Measurements from ENCODE around the gene SLC6A3. TPM values are rescaled to one million over a fixed set of nuclear protein-coding genes. Genes with fewer than 3 reads are reported as not detected.
A peak's percentile ranks its signal among the peaks of the same experiment; 100 is the strongest.

The SLC6A3 gene
- total and polyA plus RNA-seq, 3 experiments from 2014 or later, result not detected

DNA sequence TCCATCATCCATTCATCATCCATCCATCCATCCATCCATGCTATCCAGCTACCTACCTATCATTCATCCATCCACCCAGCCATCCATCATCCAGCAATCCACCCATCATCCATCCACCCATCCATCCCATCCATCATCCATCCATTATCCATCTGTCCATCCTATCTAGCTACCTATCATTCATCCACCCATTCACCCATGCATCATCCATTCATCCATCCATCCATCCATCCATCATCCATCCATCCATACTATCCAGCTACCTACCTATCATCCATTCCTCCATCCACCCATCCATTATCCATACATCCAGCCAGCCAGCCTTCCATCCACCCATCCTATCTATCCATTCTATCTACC, 26.3 kb downstream of the SLC6A3 start:
- H3K27me3 ChIP-seq (ENCODE audit: insufficient read depth, low read length, poor library complexity, severe bottlenecking), result no peaks in the 10 kb centered on the region
- ChIA-PET CTCF (interaction anchor here (0.9 kb wide), 1 partner anchor 39 kb away, joined by 3 read pairs; no protein-coding TSS in a partner anchor), POLR2A (no interaction called here)
- no peaks in the 10 kb centered on the region for H3K9me3 ChIP-seq (ENCODE audit: low read length)
- H3K27me3 Mint-ChIP-seq, result peaks cover 1 to 7% of the 10 kb centered on the region in 2 donors
- H3K4me3 Mint-ChIP-seq, result no peak overlapping the region
- H3K36me3 Mint-ChIP-seq, result no peaks in the 10 kb centered on the region
- H3K27ac Mint-ChIP-seq, result no peak overlapping the region
- H3K9me3 Mint-ChIP-seq, result no peaks in the 10 kb centered on the region
- no peak overlapping the region for H3K27ac ChIP-seq (ENCODE audit: low read depth, low read length)
- no peak for DNase-seq
- H3K4me3 ChIP-seq (ENCODE audit: low read length), result no peak overlapping the region
- no peaks in the 10 kb centered on the region for H3K4me1 Mint-ChIP-seq
- H3K4me1 ChIP-seq (ENCODE audit: insufficient read depth, low read length), result no peaks in the 10 kb centered on the region
- H3K36me3 ChIP-seq (ENCODE audit: insufficient read depth, low read length), result no peaks in the 10 kb centered on the region

DNA sequence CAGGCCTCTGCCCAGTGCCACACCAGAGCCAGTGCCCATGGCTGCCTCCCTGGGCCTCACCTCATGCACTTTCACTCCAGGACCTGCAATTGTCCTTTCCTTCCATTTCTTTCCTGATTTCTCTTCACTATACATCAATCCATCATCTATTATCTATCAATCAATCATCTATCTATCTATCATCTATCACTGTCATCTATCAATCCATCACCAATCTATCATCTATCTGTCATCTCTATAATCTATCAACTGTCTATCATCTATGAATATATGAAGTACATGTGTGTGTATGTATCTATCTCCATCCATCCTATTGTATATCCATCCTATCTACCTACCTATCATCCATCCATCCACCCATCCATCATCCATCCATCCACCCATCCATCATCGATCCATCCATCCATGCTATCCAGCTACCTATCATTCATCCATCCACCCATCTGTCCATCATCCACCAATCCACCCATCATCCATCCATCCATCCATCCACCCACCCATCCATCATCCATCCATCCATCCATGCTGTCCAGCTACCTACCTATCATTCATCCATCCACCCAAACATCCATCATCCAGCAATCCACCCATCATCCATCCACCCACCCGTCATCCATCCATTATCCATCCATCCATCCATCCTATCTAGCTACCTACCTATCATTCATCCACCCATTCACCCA, 26.9 kb downstream of the SLC6A3 start:
- Histone ChIP-seq H3K27ac (ENCODE audit: low read depth, low read length) (no peak overlapping the region), H3K36me3 (ENCODE audit: insufficient read depth, low read length) (no peaks in the 10 kb centered on the region), H3K4me3 (ENCODE audit: low read length) (no peak overlapping the region), H3K9me3 (ENCODE audit: low read length) (no peaks in the 10 kb centered on the region), H3K4me1 (ENCODE audit: insufficient read depth, low read length) (no peaks in the 10 kb centered on the region), H3K27me3 (ENCODE audit: insufficient read depth, low read length, poor library complexity, severe bottlenecking) (no peaks in the 10 kb centered on the region)
- POLR2A ChIA-PET, result no interaction called here
- Mint-ChIP-seq H3K27ac (no peak overlapping the region), H3K9me3 (no peaks in the 10 kb centered on the region), H3K4me1 (no peaks in the 10 kb centered on the region), H3K27me3 (peaks cover 1 to 7% of the 10 kb centered on the region in 2 donors), H3K4me3 (no peak overlapping the region), H3K36me3 (no peaks in the 10 kb centered on the region)
- no peak for DNase-seq
- CTCF ChIA-PET, result interaction anchor here (0.9 kb wide), 1 partner anchor 38 kb away, joined by 3 read pairs; no protein-coding TSS in a partner anchor

DNA sequence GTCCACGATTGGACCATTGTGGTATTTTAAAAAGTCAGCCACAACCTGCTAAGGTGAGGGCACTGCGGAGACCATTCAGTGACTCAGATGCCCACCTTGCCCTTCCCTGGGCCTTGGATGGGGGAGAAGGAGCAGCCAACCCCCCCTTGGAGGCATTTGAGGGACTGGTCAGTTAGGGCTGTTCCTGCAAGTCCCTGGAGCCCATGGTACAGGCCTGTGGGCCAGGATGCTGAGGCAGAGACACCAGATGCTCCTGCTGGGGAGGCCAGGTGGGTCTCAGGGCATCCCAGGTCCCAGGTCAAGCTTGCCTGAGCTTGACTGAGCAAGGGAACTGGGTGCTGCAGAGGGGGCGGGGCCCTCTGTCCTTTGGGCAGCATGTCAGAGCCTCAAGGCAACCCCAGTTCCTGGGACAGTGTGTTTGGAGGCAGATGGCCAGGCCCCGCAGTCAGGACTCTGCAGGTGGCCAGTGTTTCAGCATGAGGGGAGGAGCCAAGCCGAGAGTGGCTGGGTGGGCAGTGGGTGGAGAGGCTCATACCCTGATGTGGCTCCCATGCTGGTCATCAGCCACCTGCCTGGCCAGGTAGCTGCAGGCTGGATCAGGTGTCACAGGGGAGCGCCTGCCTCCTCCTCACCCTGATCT, 27.5 kb downstream of the SLC6A3 start:
- Mint-ChIP-seq H3K4me1 (no peaks in the 10 kb centered on the region), H3K27ac (no peak overlapping the region), H3K36me3 (no peaks in the 10 kb centered on the region), H3K4me3 (no peak overlapping the region), H3K9me3 (no peaks in the 10 kb centered on the region), H3K27me3 (peaks cover 1 to 13% of the 10 kb centered on the region in 2 donors)
- H3K36me3 ChIP-seq (ENCODE audit: insufficient read depth, low read length), result no peaks in the 10 kb centered on the region
- CTCF ChIA-PET, result no interaction called here
- no peak overlapping the region for H3K4me3 ChIP-seq (ENCODE audit: low read length)
- no peaks in the 10 kb centered on the region for H3K4me1 ChIP-seq (ENCODE audit: insufficient read depth, low read length)
- H3K27me3 ChIP-seq (ENCODE audit: insufficient read depth, low read length, poor library complexity, severe bottlenecking), result no peaks in the 10 kb centered on the region
- H3K9me3 ChIP-seq (ENCODE audit: low read length), result no peaks in the 10 kb centered on the region
- POLR2A ChIA-PET, result no interaction called here
- H3K27ac ChIP-seq (ENCODE audit: low read depth, low read length), result no peak overlapping the region
- peak in 1 of 5 donors; percentile 33 for DNase-seq

DNA sequence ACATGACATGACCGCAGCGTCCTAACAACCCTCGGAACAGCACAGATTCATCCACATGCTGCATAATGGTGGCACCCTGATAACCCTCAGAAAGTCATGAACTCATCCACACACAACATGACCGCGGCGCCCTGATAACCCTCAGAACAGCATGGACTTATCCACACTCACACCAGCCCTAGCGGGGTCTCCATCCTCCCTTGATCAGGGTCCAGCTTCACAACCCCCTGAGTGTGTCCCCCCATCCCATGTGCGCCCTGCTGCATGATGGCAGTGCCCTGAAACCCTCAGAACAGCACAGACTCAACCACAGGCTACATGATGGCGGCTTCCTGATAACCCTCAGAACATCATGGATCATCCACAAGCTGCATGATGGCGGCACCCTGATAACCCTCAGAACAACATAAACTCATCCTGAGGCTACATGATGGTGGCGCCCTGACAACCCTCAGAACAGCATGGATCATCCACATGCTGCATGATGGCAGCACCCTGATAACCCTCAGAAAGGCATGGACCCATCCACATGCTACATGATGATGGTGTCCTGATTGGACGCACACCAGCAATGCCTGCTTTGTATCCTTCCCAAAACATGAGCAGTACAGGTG, 28.3 kb downstream of the SLC6A3 start:
- H3K4me3 Mint-ChIP-seq, result no peak overlapping the region
- no peaks in the 10 kb centered on the region for H3K9me3 Mint-ChIP-seq
- no peak for DNase-seq
- peaks cover 0 to 2% (median 0%) of the 10 kb centered on the region in 3 donors for H3K4me1 Mint-ChIP-seq
- Histone ChIP-seq H3K36me3 (ENCODE audit: insufficient read depth, low read length) (no peaks in the 10 kb centered on the region), H3K4me1 (ENCODE audit: insufficient read depth, low read length) (no peaks in the 10 kb centered on the region), H3K27ac (ENCODE audit: low read depth, low read length) (no peak overlapping the region), H3K27me3 (ENCODE audit: insufficient read depth, low read length, poor library complexity, severe bottlenecking) (no peaks in the 10 kb centered on the region), H3K4me3 (ENCODE audit: low read length) (no peak overlapping the region), H3K9me3 (ENCODE audit: low read length) (no peaks in the 10 kb centered on the region)
- H3K36me3 Mint-ChIP-seq, result no peaks in the 10 kb centered on the region
- CTCF ChIA-PET, result no interaction called here
- POLR2A ChIA-PET, result no interaction called here
- peaks cover 6 to 17% of the 10 kb centered on the region in 2 donors for H3K27me3 Mint-ChIP-seq
- no peak overlapping the region for H3K27ac Mint-ChIP-seq

DNA sequence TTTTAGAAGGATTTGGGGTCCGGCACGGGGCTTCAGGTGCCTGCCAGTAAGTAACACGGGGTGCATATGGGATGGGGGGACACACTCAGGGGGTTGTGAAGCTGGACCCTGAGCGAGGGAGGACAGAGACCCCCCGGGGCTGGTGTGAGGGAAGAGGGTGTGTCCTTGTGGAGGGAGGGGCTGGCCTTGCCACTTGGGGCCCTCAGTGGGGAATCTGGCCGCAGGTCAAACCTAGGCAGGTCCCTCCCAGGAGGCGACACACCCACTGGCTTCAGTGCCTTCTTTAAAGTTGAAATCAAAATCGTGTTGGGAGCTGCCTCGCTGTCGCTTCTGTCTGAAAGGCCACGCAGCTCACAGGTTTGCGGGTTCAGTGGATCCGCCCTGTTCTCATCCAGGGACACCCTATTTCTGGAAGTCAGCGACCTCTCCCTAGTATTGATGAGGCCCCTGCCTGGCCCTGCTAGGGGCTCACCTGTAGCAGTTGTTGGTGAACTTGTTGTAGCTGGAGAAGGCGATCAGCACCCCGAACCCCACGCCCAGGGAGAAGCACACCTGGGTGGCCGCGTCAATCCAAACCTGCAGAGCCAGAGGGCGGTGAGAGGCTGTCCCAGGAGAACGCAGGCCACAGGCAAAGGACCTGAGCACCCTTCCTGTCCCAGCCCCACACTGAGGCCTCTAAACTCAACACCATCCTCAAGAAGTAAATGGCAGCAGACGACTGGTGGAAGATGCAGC, 29.4 kb downstream of the SLC6A3 start:
- H3K4me1 Mint-ChIP-seq, result peaks cover 0 to 2% (median 0%) of the 10 kb centered on the region in 3 donors
- H3K36me3 Mint-ChIP-seq, result no peaks in the 10 kb centered on the region
- Histone ChIP-seq H3K4me1 (ENCODE audit: insufficient read depth, low read length) (no peaks in the 10 kb centered on the region), H3K4me3 (ENCODE audit: low read length) (no peak overlapping the region), H3K36me3 (ENCODE audit: insufficient read depth, low read length) (no peaks in the 10 kb centered on the region), H3K27me3 (ENCODE audit: insufficient read depth, low read length, poor library complexity, severe bottlenecking) (no peaks in the 10 kb centered on the region), H3K27ac (ENCODE audit: low read depth, low read length) (no peak overlapping the region), H3K9me3 (ENCODE audit: low read length) (no peaks in the 10 kb centered on the region)
- H3K27ac Mint-ChIP-seq, result no peak overlapping the region
- DNase-seq, result no peak
- POLR2A ChIA-PET, result no interaction called here
- CTCF ChIA-PET, result no interaction called here
- H3K9me3 Mint-ChIP-seq, result no peaks in the 10 kb centered on the region
- peaks cover 8 to 23% of the 10 kb centered on the region in 2 donors for H3K27me3 Mint-ChIP-seq
- H3K4me3 Mint-ChIP-seq, result no peak overlapping the region

DNA sequence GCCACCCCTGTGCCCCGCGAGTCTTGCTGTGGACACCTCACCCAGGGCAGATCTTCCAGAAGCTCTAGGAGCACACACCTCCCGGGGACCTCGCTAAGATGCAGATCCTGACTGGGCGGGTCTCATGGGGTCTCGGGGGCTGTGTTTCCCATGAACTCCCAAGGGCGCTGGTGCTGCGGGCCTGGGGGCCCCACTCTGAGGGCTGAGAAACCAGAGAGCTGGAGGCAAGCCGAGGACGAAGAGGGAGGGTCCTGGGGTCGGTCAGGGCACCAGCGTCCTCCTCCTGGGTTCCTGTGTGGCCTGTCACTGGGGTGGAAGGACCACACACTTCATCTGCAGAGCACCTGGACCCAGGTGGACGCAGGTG, 30.2 kb downstream of the SLC6A3 start:
- POLR2A ChIA-PET, result no interaction called here
- no peak overlapping the region for H3K4me3 Mint-ChIP-seq
- peaks cover 0 to 2% (median 0%) of the 10 kb centered on the region in 3 donors for H3K4me1 Mint-ChIP-seq
- Histone ChIP-seq H3K4me3 (ENCODE audit: low read length) (no peak overlapping the region), H3K27ac (ENCODE audit: low read depth, low read length) (no peak overlapping the region), H3K4me1 (ENCODE audit: insufficient read depth, low read length) (no peaks in the 10 kb centered on the region), H3K9me3 (ENCODE audit: low read length) (no peaks in the 10 kb centered on the region), H3K36me3 (ENCODE audit: insufficient read depth, low read length) (no peaks in the 10 kb centered on the region), H3K27me3 (ENCODE audit: insufficient read depth, low read length, poor library complexity, severe bottlenecking) (no peaks in the 10 kb centered on the region)
- CTCF ChIA-PET, result interaction anchor here (1.4 kb wide), 1 partner anchor 230 kb away, joined by 3 read pairs; no protein-coding TSS in a partner anchor
- DNase-seq, result no peak
- H3K9me3 Mint-ChIP-seq, result no peaks in the 10 kb centered on the region
- no peaks in the 10 kb centered on the region for H3K36me3 Mint-ChIP-seq
- peaks cover 11 to 22% of the 10 kb centered on the region in 2 donors for H3K27me3 Mint-ChIP-seq
- peak overlapping the region in 1 of 8 donors; percentile 50 for H3K27ac Mint-ChIP-seq

DNA sequence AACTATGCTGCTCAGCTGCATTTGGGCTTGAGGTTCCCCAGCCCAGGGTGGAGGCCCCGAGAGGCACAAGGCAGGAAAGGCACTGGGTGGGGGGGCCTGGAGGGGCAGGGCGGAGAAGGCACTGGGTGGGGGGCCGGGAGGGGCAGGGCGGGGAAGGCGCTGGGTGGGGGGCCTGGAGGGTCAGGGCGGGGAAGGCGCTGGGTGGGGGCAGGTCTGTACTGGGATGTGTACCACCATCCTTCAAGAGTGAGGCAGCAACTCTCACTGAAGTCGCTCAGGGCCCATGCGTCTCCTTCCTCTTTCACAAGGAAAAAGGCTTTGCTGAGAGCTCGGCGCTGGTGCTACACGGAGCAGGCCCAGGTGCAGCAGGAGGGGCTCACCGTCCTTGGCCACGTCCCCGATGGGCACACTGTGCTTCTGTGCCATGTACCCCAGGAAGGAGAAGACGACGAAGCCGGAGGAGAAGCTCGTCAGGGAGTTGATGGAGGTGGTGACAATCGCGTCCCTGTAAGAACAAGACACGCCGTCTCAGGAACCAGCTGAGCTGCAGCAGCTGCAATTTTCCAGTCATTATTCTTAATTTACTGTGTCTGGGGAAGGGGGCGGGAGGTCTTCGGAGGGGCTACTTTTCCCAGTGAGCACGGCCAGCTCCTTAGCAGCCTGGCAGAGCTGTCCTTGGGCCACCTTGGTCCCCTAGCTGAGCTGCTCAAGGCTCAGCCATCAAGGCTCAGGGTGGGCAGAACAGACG, 30.8 kb downstream of the SLC6A3 start:
- peaks cover 11 to 24% of the 10 kb centered on the region in 2 donors for H3K27me3 Mint-ChIP-seq
- ChIA-PET POLR2A (no interaction called here), CTCF (interaction anchor here (1.4 kb wide), 1 partner anchor 230 kb away, joined by 3 read pairs; no protein-coding TSS in a partner anchor)
- H3K27ac ChIP-seq (ENCODE audit: low read depth, low read length), result no peak overlapping the region
- peaks cover 0 to 2% (median 0%) of the 10 kb centered on the region in 3 donors for H3K4me1 Mint-ChIP-seq
- H3K36me3 Mint-ChIP-seq, result no peaks in the 10 kb centered on the region
- no peaks in the 10 kb centered on the region for H3K9me3 Mint-ChIP-seq
- H3K4me3 ChIP-seq (ENCODE audit: low read length), result no peak overlapping the region
- no peaks in the 10 kb centered on the region for H3K27me3 ChIP-seq (ENCODE audit: insufficient read depth, low read length, poor library complexity, severe bottlenecking)
- peak in 1 of 5 donors; percentile 13 for DNase-seq
- peak overlapping the region in 1 of 8 donors; percentile 50 for H3K27ac Mint-ChIP-seq
- no peaks in the 10 kb centered on the region for H3K36me3 ChIP-seq (ENCODE audit: insufficient read depth, low read length)
- H3K4me3 Mint-ChIP-seq, result no peak overlapping the region
- H3K9me3 ChIP-seq (ENCODE audit: low read length), result no peaks in the 10 kb centered on the region
- no peaks in the 10 kb centered on the region for H3K4me1 ChIP-seq (ENCODE audit: insufficient read depth, low read length)

Data from CD8-positive, alpha-beta memory T cell (primary cell).